GM12878 (cell line): Measurements from ENCODE around the gene THOC5. TPM values are rescaled to one million over a fixed set of nuclear protein-coding genes. Genes with fewer than 3 reads are reported as not detected.

Experiments used
- ATAC-seq: fragments of 200-7000 bp; cut with Tn5 transposase; 3 replicates; pipeline ENCODE4 v1.9.1; 2020; ENCODE audit warnings: mild to moderate bottlenecking, moderate library complexity
- BruUV-seq: library from RNA; stranded (reverse); fragments of 400-500 nt; replicated peaks from 2 replicates; lab custom pipeline; 2021; lab: Mats Ljungman, UMichigan
- CTCF ChIA-PET: fragments of 300-600 bp; sonication (Branson Sonifier 250); formaldehyde crosslinking; extraction: SDS; loops from one replicate; lab custom pipeline; 2021; ENCODE audit warnings: inconsistent platforms; lab: Yijun Ruan, JAX
- POLR2A ChIA-PET: fragments of 350-600 bp; formaldehyde crosslinking; extraction: SDS; loops from one replicate; lab custom pipeline; 2021; ENCODE audit warnings: inconsistent platforms; lab: Charles Lee
- RAD21 ChIA-PET: fragments of 300-600 bp; sonication (Branson Sonifier 250); formaldehyde crosslinking; loops from one replicate; lab custom pipeline; 2023; ENCODE audit warnings: antibody characterized with exemption; ENCODE audit not compliant: unreplicated experiment; lab: Charles Lee
- SMC1A ChIA-PET: fragments of 300-600 bp; sonication (Branson Sonifier 250); formaldehyde crosslinking; loops from one replicate; lab custom pipeline; 2023; ENCODE audit not compliant: unreplicated experiment, uncharacterized antibody; lab: Charles Lee
- DNase-seq: peaks from one replicate; pipeline ENCODE4 v3.0.0-alpha.2; 2011; ENCODE audit warnings: low read depth, low spot score
- FAIRE-seq: peaks from 3 replicates; lab custom pipeline; 2011; peaks lifted over from hg19 to GRCh38; lab: Jason Lieb, UNC
- H2AFZ ChIP-seq: 2 replicates; pipeline ENCODE4 v1.6.0; 2011; ENCODE audit warnings: low read depth, low read length, control low read depth; ENCODE audit not compliant: control insufficient read depth
- H3K27ac ChIP-seq: 2 replicates; pipeline ENCODE4 v1.5.1; 2011; ENCODE audit warnings: control low read depth; ENCODE audit not compliant: control insufficient read depth, insufficient read depth
- H3K27me3 ChIP-seq, 2 experiments: replicated peaks in 1 of 2; 2 replicates each; pipeline versions ENCODE4 v1.6.0 to v1.6.1; 2011; ENCODE audit warnings: low read length in 1 of 2; ENCODE audit not compliant: control insufficient read depth in 2 of 2, insufficient read depth in 2 of 2
- H3K36me3 ChIP-seq, 2 experiments: 2 replicates each; pipeline ENCODE4 v1.5.1; 2011; ENCODE audit warnings: low read length in 1 of 2; ENCODE audit not compliant: control insufficient read depth in 2 of 2, insufficient read depth in 2 of 2
- H3K4me1 ChIP-seq: 2 replicates; pipeline ENCODE4 v1.6.1; 2011; ENCODE audit warnings: mild to moderate bottlenecking, low read length, moderate library complexity, mixed read lengths; ENCODE audit not compliant: control insufficient read depth, insufficient read depth
- H3K4me2 ChIP-seq: 2 replicates; pipeline ENCODE4 v1.6.0; 2011; ENCODE audit warnings: control low read depth; ENCODE audit not compliant: control insufficient read depth, insufficient read depth
- H3K4me3 ChIP-seq: fragments of 200-600 bp; sonication (generic); 2 replicates; pipeline ENCODE4 v1.5.1; 2016
- H3K79me2 ChIP-seq: 2 replicates; pipeline ENCODE4 v1.6.0; 2011; ENCODE audit warnings: low read length; ENCODE audit not compliant: control insufficient read depth, insufficient read depth
- H3K9ac ChIP-seq: 2 replicates; pipeline ENCODE4 v1.8.0; 2011; ENCODE audit warnings: low read length, control low read depth, mixed read lengths; ENCODE audit not compliant: control insufficient read depth, insufficient read depth
- H3K9me3 ChIP-seq: replicated peaks from 3 replicates; pipeline ENCODE4 v1.5.1; 2011; ENCODE audit warnings: mild to moderate bottlenecking, low read length; ENCODE audit not compliant: control insufficient read depth, insufficient read depth
- H4K20me1 ChIP-seq: 2 replicates; pipeline ENCODE4 v1.6.0; 2011; ENCODE audit not compliant: control insufficient read depth, insufficient read depth
- BACH1 ChIP-seq: fragments of 450-650 bp; IDR thresholded peaks from 2 replicates; pipeline ENCODE4 v1.6.1; 2017; ENCODE audit warnings: mild to moderate bottlenecking, borderline replicate concordance
- BMI1 ChIP-seq: fragments of 450-650 bp; IDR thresholded peaks from 2 replicates; pipeline ENCODE4 v1.6.1; 2016; ENCODE audit warnings: mild to moderate bottlenecking, moderate library complexity, borderline replicate concordance
- CREB1 ChIP-seq: IDR thresholded peaks from 2 replicates; pipeline ENCODE4 v1.6.1; 2012; ENCODE audit warnings: low read depth, mild to moderate bottlenecking, inconsistent platforms
- FOXM1 ChIP-seq: IDR thresholded peaks from 2 replicates; pipeline ENCODE4 v1.6.1; 2012; ENCODE audit warnings: low read depth, mild to moderate bottlenecking, inconsistent platforms, low read length, moderate library complexity
- IKZF2 ChIP-seq, 2 experiments: fragments of 450-650 bp; IDR thresholded peaks; 2 replicates each; pipeline ENCODE4 v1.6.1; 2017; ENCODE audit warnings: mild to moderate bottlenecking in 2 of 2, moderate library complexity in 2 of 2
- NFIC ChIP-seq: IDR thresholded peaks from 2 replicates; pipeline ENCODE4 v1.6.1; 2012; ENCODE audit warnings: low read depth, mild to moderate bottlenecking, inconsistent platforms, low read length, moderate library complexity
- NFXL1 ChIP-seq: fragments of 450-650 bp; IDR thresholded peaks from 2 replicates; pipeline ENCODE4 v1.6.1; 2017; ENCODE audit warnings: antibody characterized with exemption, mild to moderate bottlenecking, borderline replicate concordance
- TCF12 ChIP-seq: IDR thresholded peaks from 2 replicates; pipeline ENCODE4 v1.6.1; 2011; ENCODE audit warnings: low read depth, mild to moderate bottlenecking, low read length
- ZNF24 ChIP-seq: fragments of 450-650 bp; IDR thresholded peaks from 2 replicates; pipeline ENCODE4 v1.6.1; 2017; ENCODE audit warnings: antibody characterized with exemption, mild to moderate bottlenecking
- ZNF622 ChIP-seq: fragments of 450-650 bp; IDR thresholded peaks from 2 replicates; pipeline ENCODE4 v1.6.1; 2017; ENCODE audit warnings: mild to moderate bottlenecking, inconsistent platforms
- ZZZ3 ChIP-seq: IDR thresholded peaks from 2 replicates; pipeline ENCODE4 v1.6.1; 2011; ENCODE audit warnings: low read depth; ENCODE audit not compliant: control insufficient read depth, insufficient read length
- WGBS: methylation state at CpG from one replicate; pipeline ENCODE4 v1.1.6; 2016; ENCODE audit warnings: low lambda C conversion rate; ENCODE audit not compliant: insufficient replicate concordance, insufficient coverage; ENCODE audit errors: missing lambda C conversion rate; 5-methylcytosine and 5-hydroxymethylcytosine counted together
- in situ Hi-C: fragments of 300-500 bp; cut with MboI; formaldehyde crosslinking; loops from 9 replicates; pipeline ENCODE4 v1.14.3; 2018; ENCODE audit warnings: mixed read lengths
- intact Hi-C: fragments of 100-400 bp; cut with micrococcal nuclease; formaldehyde crosslinking; loops from one replicate; pipeline ENCODE4 v1.14.2; 2022; ENCODE audit not compliant: unreplicated experiment
- polyA plus RNA-seq, 11 experiments: library from polyadenylated mRNA; depleted of rRNA in 4 of 11; unstranded in 6 of 11; stranded (reverse) in 5 of 11; fragments of >200 nt; fragmentation: Nextera tagmentation in 4 of 11; fragmentation: Illumina TruSeq in 1 of 11; extraction: Ambion mirVana in 4 of 11; extraction: Trizol in 1 of 11; gene quantifications; 1 replicate in 1 of 11; 2 replicates in 10 of 11; pipeline versions ENCODE4 v1.2.1 to v1.2.3, GENCODE V29; 2011 to 2016; ENCODE audit warnings: inconsistent platforms in 2 of 11, missing spikeins in 2 of 11, low read depth in 1 of 11
- total RNA-seq, 4 experiments: library from RNA; depleted of rRNA in 3 of 4; stranded (reverse); fragments of >200 nt in 3 of 4; fragmentation: Illumina TruSeq in 1 of 4; extraction: Trizol in 1 of 4; gene quantifications; 2 replicates each; pipeline versions ENCODE4 v1.2.1 to v1.2.3, GENCODE V29; 2013 to 2021
- TF ChIP-seq, protein P1 (sequence below): IDR thresholded peaks from 2 replicates; pipeline ENCODE4 v1.6.1; 2012; ENCODE audit warnings: low read depth, low read length, improper control_type of control experiment
- TF ChIP-seq, protein P2 (sequence below): fragments of 450-650 bp; IDR thresholded peaks from 2 replicates; pipeline ENCODE4 v1.6.1; 2016; ENCODE audit warnings: mild to moderate bottlenecking
- TF ChIP-seq, protein P3 (sequence below): fragments of 150-350 bp; IDR thresholded peaks from 2 replicates; pipeline ENCODE4 v1.6.1; 2014; ENCODE audit warnings: mild to moderate bottlenecking, low read depth, low read length

THOC5 gene
- total and polyA plus RNA-seq, 10 of the 15 experiments (the other 5 are each of a cell fraction or from before 2014, with no cell fraction given) = 20.9 to 44.9 (median 31.4) TPM

DNA sequence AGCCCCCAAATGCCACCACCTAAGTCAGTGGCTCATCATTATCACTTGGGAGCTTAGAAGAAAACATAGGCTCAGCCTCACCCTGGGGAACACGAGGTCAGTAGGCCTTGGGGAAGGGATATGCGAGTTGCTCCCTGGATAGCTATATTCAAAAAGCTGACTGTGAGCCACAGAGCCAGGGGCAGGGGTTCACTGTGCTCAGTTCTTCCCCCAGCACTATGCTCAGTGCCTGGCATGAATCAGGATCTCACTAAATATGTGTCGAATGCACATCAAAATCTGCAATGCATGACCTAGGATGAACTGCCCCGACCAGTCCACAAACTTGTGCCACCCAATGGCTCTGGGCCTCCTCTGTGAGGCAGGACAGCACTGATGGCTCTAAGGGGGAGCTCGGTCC lies 35.1 kb downstream of the THOC5 start (continued):
- TF ChIP-seq, protein P1, sequence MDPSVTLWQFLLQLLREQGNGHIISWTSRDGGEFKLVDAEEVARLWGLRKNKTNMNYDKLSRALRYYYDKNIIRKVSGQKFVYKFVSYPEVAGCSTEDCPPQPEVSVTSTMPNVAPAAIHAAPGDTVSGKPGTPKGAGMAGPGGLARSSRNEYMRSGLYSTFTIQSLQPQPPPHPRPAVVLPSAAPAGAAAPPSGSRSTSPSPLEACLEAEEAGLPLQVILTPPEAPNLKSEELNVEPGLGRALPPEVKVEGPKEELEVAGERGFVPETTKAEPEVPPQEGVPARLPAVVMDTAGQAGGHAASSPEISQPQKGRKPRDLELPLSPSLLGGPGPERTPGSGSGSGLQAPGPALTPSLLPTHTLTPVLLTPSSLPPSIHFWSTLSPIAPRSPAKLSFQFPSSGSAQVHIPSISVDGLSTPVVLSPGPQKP = no peak
- TF ChIP-seq ZNF24 (no peak), BMI1 (no peak), NFIC (no peak), IKZF2 (IDR thresholded peaks at IDR 0.05) (no peak), ZNF622 (no peak), BACH1 (no peak)
- TF ChIP-seq, protein P2, sequence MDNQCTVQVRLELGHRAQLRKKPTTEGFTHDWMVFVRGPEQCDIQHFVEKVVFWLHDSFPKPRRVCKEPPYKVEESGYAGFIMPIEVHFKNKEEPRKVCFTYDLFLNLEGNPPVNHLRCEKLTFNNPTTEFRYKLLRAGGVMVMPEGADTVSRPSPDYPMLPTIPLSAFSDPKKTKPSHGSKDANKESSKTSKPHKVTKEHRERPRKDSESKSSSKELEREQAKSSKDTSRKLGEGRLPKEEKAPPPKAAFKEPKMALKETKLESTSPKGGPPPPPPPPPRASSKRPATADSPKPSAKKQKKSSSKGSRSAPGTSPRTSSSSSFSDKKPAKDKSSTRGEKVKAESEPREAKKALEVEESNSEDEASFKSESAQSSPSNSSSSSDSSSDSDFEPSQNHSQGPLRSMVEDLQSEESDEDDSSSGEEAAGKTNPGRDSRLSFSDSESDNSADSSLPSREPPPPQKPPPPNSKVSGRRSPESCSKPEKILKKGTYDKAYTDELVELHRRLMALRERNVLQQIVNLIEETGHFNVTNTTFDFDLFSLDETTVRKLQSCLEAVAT = no peak

DNA sequence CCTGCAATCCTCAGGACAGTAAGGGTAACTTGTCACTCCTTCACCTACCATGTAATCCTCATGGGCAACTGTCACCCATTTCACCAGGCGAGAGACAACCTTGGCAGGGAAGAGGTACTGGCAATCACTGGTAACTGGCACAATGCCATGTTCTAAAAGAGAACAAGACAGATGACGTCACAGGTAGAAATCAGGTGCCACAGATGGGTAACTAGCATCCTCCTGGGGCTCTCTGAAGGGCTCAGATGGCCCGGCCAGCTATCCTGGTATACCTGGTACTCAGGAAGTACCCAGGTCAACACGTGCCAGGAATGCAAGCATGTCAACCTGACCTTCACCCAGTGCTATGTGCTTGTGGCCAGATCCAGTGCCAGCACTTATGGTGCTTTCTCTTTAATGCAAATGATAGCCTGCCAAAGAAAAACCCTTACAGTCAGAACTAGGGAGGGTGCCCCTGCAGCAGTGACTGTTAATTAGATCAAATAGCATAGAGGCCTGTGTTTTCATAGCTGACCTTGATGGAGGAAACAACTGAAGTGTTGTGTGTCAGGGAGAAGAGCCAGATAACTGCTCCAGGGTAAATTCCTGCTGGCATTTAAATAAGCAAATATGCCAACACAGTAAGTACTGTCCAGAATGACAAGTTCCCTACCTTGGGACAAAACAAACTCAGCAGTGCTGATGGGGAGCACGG lies 36.2 kb downstream of the THOC5 start:
- RAD21 ChIA-PET = no interaction called here
- H3K27ac ChIP-seq = no peak overlapping the region
- no peak overlapping the region for H3K4me2 ChIP-seq
- no peak overlapping the region for H3K9ac ChIP-seq
- H3K36me3 ChIP-seq = peaks cover 26 to 32% of the 10 kb centered on the region in 2 experiments
- H3K4me1 ChIP-seq = no peaks in the 10 kb centered on the region
- DNase-seq (no peak), ATAC-seq (no peak), FAIRE-seq (no peak)
- intact Hi-C loops = no loop called here
- WGBS = 70% methylated on average over 5 of the region's 5 CpGs
- no peaks in the 10 kb centered on the region for H3K79me2 ChIP-seq
- no peak overlapping the region for H3K4me3 ChIP-seq
- no peaks in the 10 kb centered on the region for H4K20me1 ChIP-seq
- no peaks in the 10 kb centered on the region for H3K9me3 ChIP-seq
- BruUV-seq = no TSS peak
- in situ Hi-C loops = no loop called here
- H3K27me3 ChIP-seq = no peaks in the 10 kb centered on the region
- POLR2A ChIA-PET = interaction anchor here (0.6 kb wide), 1 partner anchor 160 kb away, joined by 3 read pairs; no protein-coding TSS in a partner anchor
- CTCF ChIA-PET = interaction anchor here (0.6 to 1.2 kb wide), 2 partner anchors 11 to 400 kb away, joined by 3 read pairs; no protein-coding TSS in a partner anchor
- SMC1A ChIA-PET = no interaction called here
- H2AFZ ChIP-seq = no peak overlapping the region
- TF ChIP-seq NFXL1 (no peak), FOXM1 (no peak), TCF12 (no peak), ZZZ3 (no peak), CREB1 (no peak)
- TF ChIP-seq, protein P3, sequence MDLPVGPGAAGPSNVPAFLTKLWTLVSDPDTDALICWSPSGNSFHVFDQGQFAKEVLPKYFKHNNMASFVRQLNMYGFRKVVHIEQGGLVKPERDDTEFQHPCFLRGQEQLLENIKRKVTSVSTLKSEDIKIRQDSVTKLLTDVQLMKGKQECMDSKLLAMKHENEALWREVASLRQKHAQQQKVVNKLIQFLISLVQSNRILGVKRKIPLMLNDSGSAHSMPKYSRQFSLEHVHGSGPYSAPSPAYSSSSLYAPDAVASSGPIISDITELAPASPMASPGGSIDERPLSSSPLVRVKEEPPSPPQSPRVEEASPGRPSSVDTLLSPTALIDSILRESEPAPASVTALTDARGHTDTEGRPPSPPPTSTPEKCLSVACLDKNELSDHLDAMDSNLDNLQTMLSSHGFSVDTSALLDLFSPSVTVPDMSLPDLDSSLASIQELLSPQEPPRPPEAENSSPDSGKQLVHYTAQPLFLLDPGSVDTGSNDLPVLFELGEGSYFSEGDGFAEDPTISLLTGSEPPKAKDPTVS = no peak
